ENCODE results near the gene PCDHGA10. TPM values are rescaled to one million over a fixed set of nuclear protein-coding genes. Genes with fewer than 3 reads are reported as not detected.

PCDHGA10 gene
- total RNA-seq (2022; extraction: Qiagen RNA extraction): 0.01 to 0.02 TPM (median 0.02 TPM) in 3 of 5 replicates, not detected in the others

GRCh38 chr5:141412854-141413539 is at the start of gene PCDHGA10:
Gene PCDHGA10, plus strand, starts transcription at chr5:141412987. Its CDS starts 189 bp downstream, at chr5:141413176.

GRCh38 chr5:141363952-141364660 is 48.7 kb upstream of the PCDHGA10 start, which contains the start of gene PCDHGA5:
Gene PCDHGA5, plus strand, starts transcription at chr5:141364162. Its CDS starts 169 bp downstream, at chr5:141364331.

GRCh38 chr5:141369994-141370848 is 42.6 kb upstream of the PCDHGA10 start, which contains the start of gene PCDHGB3:
Gene PCDHGB3, plus strand, starts transcription at chr5:141370242. Its CDS starts 153 bp downstream, at chr5:141370395.

GRCh38 chr5:141373673-141374317 is 39.0 kb upstream of the PCDHGA10 start, which contains the start of gene PCDHGA6:
Gene PCDHGA6, plus strand, starts transcription at chr5:141373891. Its CDS starts 193 bp downstream, at chr5:141374084.

DNA sequence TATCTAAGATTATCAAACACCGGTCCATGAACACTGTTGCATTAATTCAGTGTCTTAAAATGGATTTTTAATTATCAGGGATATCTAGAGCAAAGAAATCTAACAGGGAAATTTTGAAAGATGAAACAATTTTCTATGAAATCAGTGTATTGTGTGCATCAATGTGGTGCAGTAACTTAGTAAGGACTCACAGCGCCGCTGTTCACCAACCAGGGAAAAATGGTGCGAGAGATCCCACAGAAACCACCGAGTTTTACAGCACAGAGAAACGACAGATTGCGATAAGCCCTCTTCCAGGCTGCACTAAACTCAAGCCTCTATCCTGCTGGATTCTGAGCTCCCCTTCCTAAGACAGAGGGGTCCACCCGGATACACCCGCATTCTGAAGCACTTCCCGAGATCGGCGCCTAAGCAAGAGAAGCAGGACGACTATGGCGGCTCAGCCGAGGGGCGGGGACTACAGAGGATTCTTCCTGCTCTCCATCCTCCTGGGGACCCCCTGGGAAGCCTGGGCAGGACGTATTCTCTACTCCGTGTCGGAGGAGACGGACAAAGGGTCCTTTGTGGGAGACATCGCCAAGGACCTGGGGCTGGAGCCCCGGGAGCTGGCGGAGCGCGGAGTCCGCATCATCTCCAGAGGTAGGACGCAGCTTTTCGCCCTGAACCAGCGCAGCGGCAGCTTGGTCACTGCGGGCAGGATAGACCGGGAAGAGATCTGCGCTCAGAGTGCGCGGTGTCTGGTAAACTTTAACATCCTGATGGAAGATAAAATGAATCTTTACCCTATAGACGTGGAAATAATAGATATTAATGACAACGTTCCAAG is 30.1 kb upstream of the PCDHGA10 start, which contains the start of gene PCDHGA7:
Gene PCDHGA7, plus strand, starts transcription at position 274 of the 826 bp plus-strand sequence. Its CDS starts 158 bp downstream, at position 432.

GRCh38 chr5:141387557-141388311 is 25.1 kb upstream of the PCDHGA10 start, which contains the start of gene PCDHGB4:
Gene PCDHGB4, plus strand, starts transcription at chr5:141387698. Its CDS starts 187 bp downstream, at chr5:141387885.

GRCh38 chr5:141392429-141393198 is 20.2 kb upstream of the PCDHGA10 start, which contains the start of gene PCDHGA8:
Gene PCDHGA8, plus strand, starts transcription at chr5:141392633. Its CDS starts 181 bp downstream, at chr5:141392814.

GRCh38 chr5:141397756-141398551 is 14.8 kb upstream of the PCDHGA10 start, which contains the start of gene PCDHGB5:
Gene PCDHGB5, plus strand, starts transcription at chr5:141397947. Its CDS starts 181 bp downstream, at chr5:141398128.

DNA sequence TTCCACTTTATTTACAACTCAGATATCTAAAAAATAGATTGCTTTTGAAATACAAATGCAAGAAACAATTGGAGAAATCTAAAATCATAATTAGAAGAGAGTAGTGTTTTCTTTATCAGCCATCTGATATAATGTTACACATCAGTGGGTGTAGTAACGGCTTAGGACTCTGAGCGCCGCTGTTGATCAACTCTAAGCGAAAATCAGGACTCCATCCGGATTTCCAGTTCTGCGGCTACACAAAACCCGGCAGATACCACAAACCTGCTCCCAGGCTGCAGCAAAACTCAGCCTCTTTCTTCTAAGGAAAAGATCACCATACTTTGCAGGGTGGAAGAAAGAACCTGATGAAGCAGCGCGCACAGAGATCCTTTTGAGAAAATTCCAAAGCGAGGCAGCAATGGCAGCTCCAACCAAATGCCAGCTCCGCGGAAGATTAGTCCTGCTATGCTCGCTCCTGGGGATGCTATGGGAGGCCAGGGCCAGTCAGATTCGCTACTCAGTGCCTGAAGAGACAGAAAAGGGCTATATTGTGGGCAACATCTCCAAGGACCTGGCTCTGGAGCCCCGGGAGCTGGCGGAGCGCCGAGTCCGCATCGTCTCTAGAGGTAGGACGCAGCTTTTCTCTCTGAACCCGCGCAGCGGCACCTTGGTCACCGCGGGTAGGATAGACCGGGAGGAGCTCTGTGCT is 10.1 kb upstream of the PCDHGA10 start, which contains the start of gene PCDHGA9:
Gene PCDHGA9, plus strand, starts transcription at position 226 of the 691 bp plus-strand sequence. Its CDS starts 175 bp downstream, at position 401.

DNA sequence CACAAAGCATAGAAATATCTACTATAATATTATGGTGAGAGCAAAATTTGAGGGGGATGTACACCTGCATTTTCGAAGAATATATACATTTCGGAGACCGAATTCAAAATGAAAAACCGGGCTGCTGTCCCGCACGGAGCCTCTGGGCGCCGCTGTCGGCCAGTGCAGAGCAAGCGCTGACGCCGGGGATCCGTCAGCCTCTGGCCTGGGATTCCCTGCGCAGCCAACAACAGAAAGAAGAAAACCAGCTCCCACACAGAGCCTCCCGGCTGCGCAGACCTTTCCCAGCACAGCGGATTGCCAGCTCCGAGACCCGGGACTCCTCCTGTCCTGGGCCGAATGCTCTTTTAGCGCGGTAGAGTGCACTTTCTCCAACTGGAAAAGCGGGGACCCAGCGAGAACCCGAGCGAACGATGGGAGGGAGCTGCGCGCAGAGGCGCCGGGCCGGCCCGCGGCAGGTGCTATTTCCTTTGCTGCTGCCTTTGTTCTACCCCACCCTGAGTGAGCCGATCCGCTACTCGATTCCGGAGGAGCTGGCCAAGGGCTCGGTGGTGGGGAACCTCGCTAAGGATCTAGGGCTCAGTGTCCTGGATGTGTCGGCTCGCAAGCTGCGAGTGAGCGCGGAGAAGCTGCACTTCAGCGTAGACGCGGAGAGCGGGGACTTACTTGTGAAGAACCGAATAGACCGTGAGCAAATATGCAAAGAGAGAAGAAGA is 4.8 kb upstream of the PCDHGA10 start, which contains the start of gene PCDHGB6:
Gene PCDHGB6, plus strand, starts transcription at position 232 of the 716 bp plus-strand sequence. Its CDS starts 182 bp downstream, at position 414.

GRCh38 chr5:141417494-141418172 is 4.8 kb downstream of the PCDHGA10 start, which contains the start of gene PCDHGB7:
Gene PCDHGB7, plus strand, starts transcription at chr5:141417677. Its CDS starts 183 bp downstream, at chr5:141417860.

GRCh38 chr5:141420855-141421488 is 8.2 kb downstream of the PCDHGA10 start, which contains the start of gene PCDHGA11:
Gene PCDHGA11, plus strand, starts transcription at chr5:141421051. Its CDS starts 177 bp downstream, at chr5:141421228.

DNA sequence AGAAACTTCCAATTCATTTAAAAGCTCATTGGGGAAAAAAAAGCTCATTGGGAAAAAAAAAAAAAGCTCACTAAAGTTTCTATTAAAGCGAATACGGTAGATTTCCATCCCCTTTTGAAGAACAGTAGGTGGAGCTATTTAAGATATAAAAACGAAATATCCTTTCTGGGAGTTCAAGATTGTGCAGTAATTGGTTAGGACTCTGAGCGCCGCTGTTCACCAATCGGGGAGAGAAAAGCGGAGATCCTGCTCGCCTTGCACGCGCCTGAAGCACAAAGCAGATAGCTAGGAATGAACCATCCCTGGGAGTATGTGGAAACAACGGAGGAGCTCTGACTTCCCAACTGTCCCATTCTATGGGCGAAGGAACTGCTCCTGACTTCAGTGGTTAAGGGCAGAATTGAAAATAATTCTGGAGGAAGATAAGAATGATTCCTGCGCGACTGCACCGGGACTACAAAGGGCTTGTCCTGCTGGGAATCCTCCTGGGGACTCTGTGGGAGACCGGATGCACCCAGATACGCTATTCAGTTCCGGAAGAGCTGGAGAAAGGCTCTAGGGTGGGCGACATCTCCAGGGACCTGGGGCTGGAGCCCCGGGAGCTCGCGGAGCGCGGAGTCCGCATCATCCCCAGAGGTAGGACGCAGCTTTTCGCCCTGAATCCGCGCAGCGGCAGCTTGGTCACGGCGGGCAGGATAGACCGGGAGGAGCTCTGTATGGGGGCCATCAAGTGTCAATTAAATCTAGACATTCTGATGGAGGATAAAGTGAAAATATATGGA is 17.7 kb downstream of the PCDHGA10 start, which contains the start of gene PCDHGA12:
Gene PCDHGA12, plus strand, starts transcription at position 176 of the 782 bp plus-strand sequence. Its CDS starts 253 bp downstream, at position 429.

